GM23338 (cell line): ENCODE measurements around the gene KCNA3. TPM values are rescaled to one million over a fixed set of nuclear protein-coding genes. Genes with fewer than 3 reads are reported as not detected.

ENCODE experiments used
- ATAC-seq: fragments of 200-7000 bp; cut with Tn5 transposase; 3 replicates; pipeline ENCODE4 v1.9.1; 2020
- DNase-seq: peaks from one replicate; pipeline ENCODE4 v3.0.0-alpha.2; 2015; ENCODE audit warnings: low spot score
- H2AFZ ChIP-seq: fragments of 200-600 bp; sonication (generic); 2 replicates; pipeline ENCODE4 v1.8.0; 2016; ENCODE audit warnings: antibody characterized with exemption, mild to moderate bottlenecking, moderate library complexity
- H3F3A ChIP-seq: fragments of 200-600 bp; sonication (generic); replicated peaks from 2 replicates; pipeline ENCODE4 v1.8.0; 2017; ENCODE audit warnings: antibody characterized with exemption, mixed run types, low read depth
- H3K27ac ChIP-seq: fragments of 200-600 bp; sonication (generic); 2 replicates; pipeline ENCODE4 v1.6.1; 2016; ENCODE audit warnings: low read depth
- H3K27me3 ChIP-seq: fragments of 200-600 bp; sonication (generic); 2 replicates; pipeline ENCODE4 v1.8.0; 2016; ENCODE audit warnings: mild to moderate bottlenecking, mixed run types, moderate library complexity; ENCODE audit not compliant: insufficient read depth
- H3K36me3 ChIP-seq: fragments of 200-600 bp; sonication (generic); 2 replicates; pipeline ENCODE4 v1.8.0; 2016; ENCODE audit warnings: mild to moderate bottlenecking; ENCODE audit not compliant: insufficient read depth
- H3K4me1 ChIP-seq: fragments of 200-600 bp; sonication (generic); 2 replicates; pipeline ENCODE4 v1.8.0; 2016; ENCODE audit warnings: mild to moderate bottlenecking, moderate library complexity; ENCODE audit not compliant: insufficient read depth
- H3K4me2 ChIP-seq: fragments of 200-600 bp; sonication (generic); 2 replicates; pipeline ENCODE4 v1.7.1; 2017; ENCODE audit warnings: mixed run types
- H3K4me3 ChIP-seq: fragments of 200-600 bp; sonication (generic); 2 replicates; pipeline ENCODE4 v1.6.1; 2016; ENCODE audit warnings: mixed run types
- H3K79me2 ChIP-seq: fragments of 200-600 bp; sonication (generic); replicated peaks from 2 replicates; pipeline ENCODE4 v1.8.0; 2017; ENCODE audit warnings: mild to moderate bottlenecking; ENCODE audit not compliant: insufficient read depth
- H3K9me2 ChIP-seq: fragments of 200-600 bp; sonication (generic); 2 replicates; pipeline ENCODE4 v1.8.0; 2017; ENCODE audit not compliant: insufficient read depth
- H4K20me1 ChIP-seq: fragments of 200-600 bp; sonication (generic); replicated peaks from 2 replicates; pipeline ENCODE4 v1.8.0; 2017; ENCODE audit warnings: mild to moderate bottlenecking; ENCODE audit not compliant: insufficient read depth
- H3K27ac Mint-ChIP-seq: 2 replicates; pipeline ENCODE4 v1.8.0; 2020; ENCODE audit warnings: inconsistent platforms, mild to moderate bottlenecking, moderate library complexity, mixed read lengths
- H3K27me3 Mint-ChIP-seq: 3 replicates; pipeline ENCODE4 v1.8.0; 2022; ENCODE audit warnings: low read depth, mild to moderate bottlenecking, moderate library complexity, mixed read lengths, inconsistent platforms; ENCODE audit not compliant: insufficient read depth, poor library complexity
- H3K36me3 Mint-ChIP-seq: 3 replicates; pipeline ENCODE4 v1.8.0; 2021; ENCODE audit warnings: low read depth, mild to moderate bottlenecking, inconsistent platforms, moderate library complexity, mixed read lengths
- H3K4me1 Mint-ChIP-seq: 3 replicates; pipeline ENCODE4 v1.8.0; 2020; ENCODE audit warnings: mild to moderate bottlenecking, inconsistent platforms, mixed read lengths
- H3K4me3 Mint-ChIP-seq: 3 replicates; pipeline ENCODE4 v1.8.0; 2021; ENCODE audit warnings: moderate library complexity, mild to moderate bottlenecking, inconsistent platforms, mixed read lengths
- H3K9me3 Mint-ChIP-seq: 3 replicates; pipeline ENCODE4 v1.8.0; 2020; ENCODE audit warnings: moderate library complexity, mild to moderate bottlenecking, inconsistent platforms, mixed read lengths
- CTCF ChIP-seq, 2 experiments: fragments of 200-600 bp in 1 of 2; sonication (generic) in 1 of 2; conservative IDR thresholded peaks; 2 replicates each; pipeline versions ENCODE4 v1.5.1 to v1.6.1; 2016 to 2017; ENCODE audit warnings: antibody characterized with exemption in 2 of 2, low read depth in 2 of 2, mild to moderate bottlenecking in 2 of 2, moderate library complexity in 1 of 2
- ETS1 ChIP-seq: IDR thresholded peaks from 2 replicates; pipeline ENCODE4 v1.6.1; 2016; ENCODE audit warnings: antibody characterized with exemption
- EZH2 ChIP-seq: fragments of 200-600 bp; sonication (generic); IDR thresholded peaks from one replicate; pipeline ENCODE4 v1.8.0; 2017; ENCODE audit warnings: antibody characterized with exemption, mild to moderate bottlenecking, low read depth; ENCODE audit not compliant: unreplicated experiment
- JUNB ChIP-seq: IDR thresholded peaks from one replicate; pipeline ENCODE4 v1.6.1; 2016; ENCODE audit warnings: antibody characterized with exemption; ENCODE audit not compliant: unreplicated experiment
- POLR2AphosphoS5 ChIP-seq: IDR thresholded peaks from 2 replicates; pipeline ENCODE4 v1.6.1; 2016; ENCODE audit warnings: antibody characterized with exemption, low read depth
- REST ChIP-seq: IDR thresholded peaks from one replicate; pipeline ENCODE4 v1.6.1; 2018; ENCODE audit warnings: antibody characterized with exemption; ENCODE audit not compliant: unreplicated experiment
- STAT1 ChIP-seq: IDR thresholded peaks from one replicate; pipeline ENCODE4 v1.6.1; 2016; ENCODE audit warnings: antibody characterized with exemption; ENCODE audit not compliant: unreplicated experiment
- ZNF331 ChIP-seq: fragments of 250-450 bp; sonication (Bioruptor Pico); IDR thresholded peaks from 2 replicates; pipeline ENCODE4 v1.5.0; 2020; ENCODE audit warnings: low read depth, mild to moderate bottlenecking, moderate library complexity
- polyA plus RNA-seq: library from polyadenylated mRNA; unstranded; fragments of >200 nt; fragmentation: Nextera tagmentation; extraction: Ambion mirVana; gene quantifications from 2 replicates; pipeline ENCODE4 v1.2.1, GENCODE V29; 2016
- total RNA-seq: library from RNA; depleted of rRNA; stranded (reverse); fragments of >200 nt; shearing (Covaris generic); gene quantifications from 2 replicates; pipeline ENCODE4 v1.2.3, GENCODE V29; 2014

KCNA3 gene
- total and polyA plus RNA-seq, 2 experiments from 2014 or later: 0.32 to 4.2 TPM

GRCh38 chr1:110682898-110683297 lies 8.2 kb upstream of the KCNA3 start:
- Mint-ChIP-seq H3K27me3 (peaks cover 3% of the 10 kb centered on the region), H3K36me3 (no peaks in the 10 kb centered on the region), H3K4me3 (no peak overlapping the region), H3K9me3 (no peaks in the 10 kb centered on the region; the same call in 2 of the 3 replicates), H3K4me1 (peaks cover 4% of the 10 kb centered on the region; the same call in 2 of the 3 replicates), H3K27ac (no peak overlapping the region)
- Histone ChIP-seq H3K4me3 (no peak overlapping the region), H3K79me2 (no peaks in the 10 kb centered on the region), H4K20me1 (no peaks in the 10 kb centered on the region), H3K9me2 (no peaks in the 10 kb centered on the region), H3K36me3 (no peaks in the 10 kb centered on the region), H3K4me2 (no peak overlapping the region), H3K27ac (no peak overlapping the region), H2AFZ (no peak overlapping the region), H3F3A (no peaks in the 10 kb centered on the region), H3K27me3 (peaks cover 16% of the 10 kb centered on the region; the same call in 1 of the 2 replicates), H3K4me1 (no peaks in the 10 kb centered on the region)
- no peak for TF ChIP-seq STAT1
- TF ChIP-seq REST: no peak
- TF ChIP-seq CTCF (conservative IDR thresholded peaks at IDR 0.05; ENCODE audit: low read depth in 2 of 2): no peak
- TF ChIP-seq JUNB: no peak
- TF ChIP-seq EZH2: no peak
- DNase-seq: no peak
- ATAC-seq: no peak

GRCh38 chr1:110680036-110680735 lies 5.4 kb upstream of the KCNA3 start:
- H3K27me3 ChIP-seq: peaks cover 43% of the 10 kb centered on the region
- no peaks in the 10 kb centered on the region for H3K79me2 ChIP-seq
- peaks cover 16% of the 10 kb centered on the region for H3K27me3 Mint-ChIP-seq

More at GRCh38 chr1:110680036-110680735, 5.4 kb upstream of the KCNA3 start:
- Histone ChIP-seq H3K4me3 (no peak overlapping the region), H4K20me1 (no peaks in the 10 kb centered on the region), H3K27ac (no peak overlapping the region), H3K4me2 (no peak overlapping the region), H2AFZ (no peak overlapping the region), H3K4me1 (no peaks in the 10 kb centered on the region), H3F3A (no peaks in the 10 kb centered on the region), H3K9me2 (no peaks in the 10 kb centered on the region), H3K36me3 (no peaks in the 10 kb centered on the region)
- ATAC-seq (no peak), DNase-seq (no peak)
- Mint-ChIP-seq H3K4me1 (peaks cover 9% of the 10 kb centered on the region), H3K9me3 (no peaks in the 10 kb centered on the region), H3K4me3 (no peak overlapping the region), H3K27ac (no peak overlapping the region), H3K36me3 (no peaks in the 10 kb centered on the region)
- TF ChIP-seq ETS1: no peak
- no peak for TF ChIP-seq REST
- TF ChIP-seq JUNB: no peak
- TF ChIP-seq POLR2AphosphoS5: no peak
- no peak for TF ChIP-seq CTCF (conservative IDR thresholded peaks at IDR 0.05; ENCODE audit: low read depth in 2 of 2)
- TF ChIP-seq ZNF331 (CRISPR knock-in tag): no peak
